Measurements from ENCODE around the gene KIF9.
"Not testable (repeated sequence)": the region's sequence is repeated elsewhere in the genome, so short reads cannot be mapped to it uniquely, and the experiment has no call there.

Gene KIF9

GRCh38 chr3:47315069-47315647, 32.6 kb upstream of the KIF9 start:
- TF ChIP-seq, protein P1, sequence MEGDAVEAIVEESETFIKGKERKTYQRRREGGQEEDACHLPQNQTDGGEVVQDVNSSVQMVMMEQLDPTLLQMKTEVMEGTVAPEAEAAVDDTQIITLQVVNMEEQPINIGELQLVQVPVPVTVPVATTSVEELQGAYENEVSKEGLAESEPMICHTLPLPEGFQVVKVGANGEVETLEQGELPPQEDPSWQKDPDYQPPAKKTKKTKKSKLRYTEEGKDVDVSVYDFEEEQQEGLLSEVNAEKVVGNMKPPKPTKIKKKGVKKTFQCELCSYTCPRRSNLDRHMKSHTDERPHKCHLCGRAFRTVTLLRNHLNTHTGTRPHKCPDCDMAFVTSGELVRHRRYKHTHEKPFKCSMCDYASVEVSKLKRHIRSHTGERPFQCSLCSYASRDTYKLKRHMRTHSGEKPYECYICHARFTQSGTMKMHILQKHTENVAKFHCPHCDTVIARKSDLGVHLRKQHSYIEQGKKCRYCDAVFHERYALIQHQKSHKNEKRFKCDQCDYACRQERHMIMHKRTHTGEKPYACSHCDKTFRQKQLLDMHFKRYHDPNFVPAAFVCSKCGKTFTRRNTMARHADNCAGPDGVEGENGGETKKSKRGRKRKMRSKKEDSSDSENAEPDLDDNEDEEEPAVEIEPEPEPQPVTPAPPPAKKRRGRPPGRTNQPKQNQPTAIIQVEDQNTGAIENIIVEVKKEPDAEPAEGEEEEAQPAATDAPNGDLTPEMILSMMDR (IDR thresholded peaks at IDR 0.05; ENCODE audit: insufficient read depth, low read depth, low read length, missing control alignments), result no peak
- DNase-seq (ENCODE audit: low read depth), result no peak
- H3K4me3 ChIP-seq (ENCODE audit: low read depth, low read length), result no peak overlapping the region

GRCh38 chr3:47314056-47314764, 31.6 kb upstream of the KIF9 start:
- no peak overlapping the region for H3K4me3 ChIP-seq (ENCODE audit: low read depth, low read length)
- no peak for DNase-seq (ENCODE audit: low read depth)
- TF ChIP-seq, protein P1 (IDR thresholded peaks at IDR 0.05; ENCODE audit: insufficient read depth, low read depth, low read length, missing control alignments), result no peak

DNA sequence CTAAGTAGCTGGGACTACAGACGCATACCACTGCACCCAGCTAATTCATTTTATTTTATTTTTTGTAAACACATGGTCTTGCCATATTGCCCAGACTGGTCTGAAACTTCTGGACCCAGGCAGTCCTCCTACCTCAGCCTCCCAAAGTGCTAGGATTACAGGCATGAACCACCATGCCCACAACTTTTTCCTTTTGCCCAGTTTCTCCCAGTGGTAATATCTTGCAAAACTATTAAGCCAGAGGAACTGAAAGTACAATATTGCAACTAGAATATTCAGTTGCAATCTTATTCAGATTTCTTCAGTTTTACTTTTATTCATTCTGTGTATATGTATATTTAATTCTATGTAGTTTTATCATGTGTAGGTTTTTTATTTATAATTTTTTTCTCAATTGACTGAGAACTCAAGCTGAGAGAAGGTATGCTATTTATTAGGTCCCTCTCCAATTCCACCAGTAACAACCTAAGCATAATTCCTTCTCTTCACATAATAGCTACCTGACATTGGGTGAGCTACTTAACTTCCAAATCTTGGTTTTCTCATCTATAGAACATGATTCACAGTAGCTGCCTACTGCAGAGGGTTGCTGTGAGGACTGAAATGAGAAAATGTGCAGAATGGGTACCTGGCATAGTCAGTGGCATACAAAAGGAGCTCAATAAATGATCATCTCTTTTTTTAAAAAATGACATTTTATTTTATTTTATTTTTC, 30.9 kb upstream of the KIF9 start:
- no peak for DNase-seq (ENCODE audit: low read depth)
- no peak overlapping the region for H3K4me3 ChIP-seq (ENCODE audit: low read depth, low read length)
- TF ChIP-seq, protein P1 (IDR thresholded peaks at IDR 0.05; ENCODE audit: insufficient read depth, low read depth, low read length, missing control alignments), result no peak

GRCh38 chr3:47310391-47310790, 27.8 kb upstream of the KIF9 start:
- DNase-seq (ENCODE audit: low read depth), result no peak
- no peak overlapping the region for H3K4me3 ChIP-seq (ENCODE audit: low read depth, low read length)
- TF ChIP-seq, protein P1 (IDR thresholded peaks at IDR 0.05; ENCODE audit: insufficient read depth, low read depth, low read length, missing control alignments), result no peak

DNA sequence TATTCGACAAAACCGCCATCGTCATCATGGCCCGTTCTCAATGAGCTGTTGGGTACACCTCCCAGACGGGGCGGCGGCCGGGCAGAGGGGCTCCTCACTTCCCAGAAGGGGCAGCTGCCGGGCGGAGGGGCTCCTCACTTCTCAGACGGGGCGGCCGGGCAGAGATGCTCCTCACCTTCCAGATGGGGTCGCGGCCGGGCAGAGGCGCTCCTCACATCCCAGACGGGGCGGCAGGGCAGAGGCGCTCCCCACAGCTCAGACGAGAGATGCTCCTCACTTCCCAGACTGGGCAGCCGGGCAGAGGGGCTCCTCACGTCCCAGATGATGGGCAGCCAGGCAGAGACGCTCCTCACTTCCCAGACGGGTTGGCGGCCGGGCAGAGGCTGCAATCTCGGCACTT, 26.6 kb upstream of the KIF9 start:
- H3K4me3 ChIP-seq (ENCODE audit: low read depth, low read length); DNase-seq (ENCODE audit: low read depth): not testable (repeated sequence)

GRCh38 chr3:47306022-47306421, 23.4 kb upstream of the KIF9 start:
- no peak for DNase-seq (ENCODE audit: low read depth)
- H3K4me3 ChIP-seq (ENCODE audit: low read depth, low read length), result peak overlapping the region; percentile 13; the same call in 1 of the 2 replicates
- TF ChIP-seq, protein P1 (IDR thresholded peaks at IDR 0.05; ENCODE audit: insufficient read depth, low read depth, low read length, missing control alignments), result no peak

DNA sequence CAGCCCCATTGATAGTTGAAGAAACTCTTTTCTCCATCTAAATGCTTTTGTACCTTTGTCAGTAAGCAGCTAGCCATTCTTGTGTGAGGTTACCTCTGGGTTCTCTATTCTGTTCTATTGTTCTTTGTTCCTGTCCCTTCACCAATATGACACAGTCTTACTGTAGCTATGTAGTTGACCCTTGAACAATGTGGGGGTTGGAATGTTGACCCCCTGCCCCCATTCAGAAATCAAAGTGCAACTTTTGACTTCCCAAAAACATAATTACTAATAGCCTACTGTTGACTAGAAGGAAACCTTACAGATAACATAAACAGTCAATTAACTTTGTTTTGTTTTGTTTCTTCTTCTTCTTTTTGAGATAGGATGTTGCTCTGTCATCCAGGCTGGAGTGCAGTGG, 18.9 kb upstream of the KIF9 start:
- no peak overlapping the region for H3K4me3 ChIP-seq (ENCODE audit: low read depth, low read length)
- TF ChIP-seq, protein P1 (IDR thresholded peaks at IDR 0.05; ENCODE audit: insufficient read depth, low read depth, low read length, missing control alignments), result no peak
- DNase-seq (ENCODE audit: low read depth), result no peak

Measured in GM12865 (cell line).